Cardiac muscle cell (in vitro differentiated cells and primary cell): ENCODE results near the gene IL1RL2. TPM values are rescaled to one million over a fixed set of nuclear protein-coding genes. Genes with fewer than 3 reads are reported as not detected.

ENCODE experiments used
- DNase-seq, 2 donors: peaks; one replicate each; pipeline versions ENCODE4 v3.0.0 to v3.0.0-alpha.2; 2010 to 2017; ENCODE audit warnings: low read depth in 1 of 2, low spot score in 1 of 2
- H3K27ac ChIP-seq: fragments of 200-600 bp; sonication (generic); 2 replicates; pipeline ENCODE4 v1.5.1; 2016
- H3K27me3 ChIP-seq: fragments of 200-600 bp; sonication (generic); 2 replicates; pipeline ENCODE4 v1.6.0; 2016; ENCODE audit warnings: control low read depth
- H3K36me3 ChIP-seq: fragments of 200-600 bp; sonication (generic); 2 replicates; pipeline ENCODE4 v1.5.1; 2016; ENCODE audit warnings: control low read depth
- H3K4me1 ChIP-seq: fragments of 200-600 bp; sonication (generic); 2 replicates; pipeline ENCODE4 v1.8.1; 2017; ENCODE audit warnings: low read depth, mild to moderate bottlenecking, mixed run types
- H3K4me3 ChIP-seq: fragments of 200-600 bp; sonication (generic); 2 replicates; pipeline ENCODE4 v1.5.1; 2016; ENCODE audit warnings: mild to moderate bottlenecking
- H3K9me3 ChIP-seq: fragments of 200-600 bp; sonication (generic); 2 replicates; pipeline ENCODE4 v1.5.1; 2017; ENCODE audit warnings: low read depth, mild to moderate bottlenecking, control low read depth
- polyA plus RNA-seq: library from polyadenylated mRNA; unstranded; fragments of >200 nt; fragmentation: Nextera tagmentation; extraction: Ambion mirVana; gene quantifications from 2 replicates; pipeline ENCODE4 v1.2.1, GENCODE V29; 2016
- total RNA-seq: library from RNA; depleted of rRNA; stranded (reverse); fragments of >200 nt; gene quantifications from 2 replicates; pipeline ENCODE4 v1.2.3, GENCODE V29; 2016
- TF ChIP-seq, protein P1 (sequence below): IDR thresholded peaks from 2 replicates; pipeline ENCODE4 v1.5.1; 2012; ENCODE audit warnings: low read depth, mild to moderate bottlenecking, low read length

Gene IL1RL2
- not detected in 2 replicates for total RNA-seq
- not detected in 2 replicates for polyA plus RNA-seq

GRCh38 chr2:102186791-102187495 lies at the start of gene IL1RL2:
TSS of gene IL1RL2 (plus strand) at chr2:102187023. CDS start at chr2:102187868, 845 bp downstream.
- Histone ChIP-seq H3K27me3 (peaks cover 24% of the 10 kb centered on the region), H3K27ac (no peak within 1 kb of the TSS), H3K4me1 (no peaks in the 10 kb centered on the region), H3K4me3 (peak within 1 kb of the TSS; percentile 13), H3K9me3 (no peaks in the 10 kb centered on the region), H3K36me3 (no peaks in the 10 kb centered on the region)
- DNase-seq = peak in 1 of 2 donors; percentile 71
- TF ChIP-seq, protein P1, sequence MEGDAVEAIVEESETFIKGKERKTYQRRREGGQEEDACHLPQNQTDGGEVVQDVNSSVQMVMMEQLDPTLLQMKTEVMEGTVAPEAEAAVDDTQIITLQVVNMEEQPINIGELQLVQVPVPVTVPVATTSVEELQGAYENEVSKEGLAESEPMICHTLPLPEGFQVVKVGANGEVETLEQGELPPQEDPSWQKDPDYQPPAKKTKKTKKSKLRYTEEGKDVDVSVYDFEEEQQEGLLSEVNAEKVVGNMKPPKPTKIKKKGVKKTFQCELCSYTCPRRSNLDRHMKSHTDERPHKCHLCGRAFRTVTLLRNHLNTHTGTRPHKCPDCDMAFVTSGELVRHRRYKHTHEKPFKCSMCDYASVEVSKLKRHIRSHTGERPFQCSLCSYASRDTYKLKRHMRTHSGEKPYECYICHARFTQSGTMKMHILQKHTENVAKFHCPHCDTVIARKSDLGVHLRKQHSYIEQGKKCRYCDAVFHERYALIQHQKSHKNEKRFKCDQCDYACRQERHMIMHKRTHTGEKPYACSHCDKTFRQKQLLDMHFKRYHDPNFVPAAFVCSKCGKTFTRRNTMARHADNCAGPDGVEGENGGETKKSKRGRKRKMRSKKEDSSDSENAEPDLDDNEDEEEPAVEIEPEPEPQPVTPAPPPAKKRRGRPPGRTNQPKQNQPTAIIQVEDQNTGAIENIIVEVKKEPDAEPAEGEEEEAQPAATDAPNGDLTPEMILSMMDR = no peak

GRCh38 chr2:102137138-102137537 lies 49.7 kb upstream of the IL1RL2 start:
- TF ChIP-seq, protein P1 = no peak
- Histone ChIP-seq H3K36me3 (no peaks in the 10 kb centered on the region), H3K9me3 (no peaks in the 10 kb centered on the region), H3K4me1 (no peaks in the 10 kb centered on the region), H3K27ac (no peak overlapping the region), H3K4me3 (no peak overlapping the region), H3K27me3 (peaks cover 13% of the 10 kb centered on the region)
- DNase-seq = no peak

- TF ChIP-seq, protein P1 = no peak
- H3K36me3 ChIP-seq = no peaks in the 10 kb centered on the region
- no peak overlapping the region for H3K27ac ChIP-seq
- H3K9me3 ChIP-seq = no peaks in the 10 kb centered on the region
- H3K4me1 ChIP-seq = no peaks in the 10 kb centered on the region
- peaks cover 13% of the 10 kb centered on the region for H3K27me3 ChIP-seq
- H3K4me3 ChIP-seq = no peak overlapping the region
- DNase-seq = peak in 1 of 2 donors; percentile 69
These were observed 48.5 kb upstream of the IL1RL2 start for GRCh38 chr2:102138331-102138730.

DNA sequence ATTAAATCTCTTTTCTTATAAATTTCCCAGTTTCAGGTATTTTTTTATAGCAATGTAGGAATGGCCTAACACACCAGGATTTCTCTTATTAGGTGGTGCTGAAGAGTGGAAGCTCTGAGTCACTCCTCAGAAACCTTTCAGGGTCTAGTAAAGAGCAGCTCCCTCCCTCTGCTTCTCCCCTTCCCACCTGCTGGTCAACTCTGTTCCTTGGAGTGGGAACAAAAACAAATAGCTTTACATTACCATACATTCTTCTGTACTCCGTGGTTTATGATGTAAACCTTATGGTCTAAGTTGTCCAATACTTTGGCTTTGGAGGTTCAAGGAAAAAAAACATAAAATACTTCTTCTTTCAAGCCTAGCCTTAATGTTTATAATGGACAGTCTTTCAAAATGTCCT lies 47.0 kb upstream of the IL1RL2 start:
- no peaks in the 10 kb centered on the region for H3K9me3 ChIP-seq
- DNase-seq = no peak
- H3K36me3 ChIP-seq = no peaks in the 10 kb centered on the region
- H3K27me3 ChIP-seq = peaks cover 13% of the 10 kb centered on the region
- no peaks in the 10 kb centered on the region for H3K4me1 ChIP-seq
- H3K27ac ChIP-seq = no peak overlapping the region
- no peak overlapping the region for H3K4me3 ChIP-seq
- TF ChIP-seq, protein P1 = no peak

DNA sequence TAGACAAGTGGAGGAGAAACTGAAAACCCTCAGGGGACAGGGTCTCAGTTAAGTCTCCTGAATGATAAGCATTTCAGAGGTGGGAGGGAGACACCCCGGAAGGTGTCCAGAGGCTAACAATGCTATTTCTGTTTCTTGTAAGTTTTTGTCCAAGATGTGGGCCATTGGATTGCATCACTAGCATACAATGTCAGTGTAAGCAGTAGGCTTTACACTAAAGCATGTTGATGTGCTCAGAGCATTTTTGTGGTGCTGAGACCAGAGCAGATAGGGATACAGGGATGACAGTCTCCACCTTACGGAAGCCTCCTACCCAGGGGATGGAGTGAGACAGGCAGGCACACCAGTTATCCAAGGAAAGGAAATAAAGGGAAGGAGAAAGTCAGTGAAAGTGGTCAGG lies 46.4 kb upstream of the IL1RL2 start:
- no peaks in the 10 kb centered on the region for H3K4me1 ChIP-seq
- H3K27ac ChIP-seq = no peak overlapping the region
- peaks cover 13% of the 10 kb centered on the region for H3K27me3 ChIP-seq
- H3K4me3 ChIP-seq = no peak overlapping the region
- H3K9me3 ChIP-seq = no peaks in the 10 kb centered on the region
- TF ChIP-seq, protein P1 = no peak
- no peaks in the 10 kb centered on the region for H3K36me3 ChIP-seq
- peak in 1 of 2 donors; percentile 77 for DNase-seq
